Measurements from ENCODE around the gene LYPLAL1. TPM values are rescaled to one million over a fixed set of nuclear protein-coding genes. Genes with fewer than 3 reads are reported as not detected.

LYPLAL1 gene
- total RNA-seq (2022; extraction: Qiagen RNA extraction) = 9.2 to 22.5 TPM (median 20.8 TPM) in 5 replicates

DNA sequence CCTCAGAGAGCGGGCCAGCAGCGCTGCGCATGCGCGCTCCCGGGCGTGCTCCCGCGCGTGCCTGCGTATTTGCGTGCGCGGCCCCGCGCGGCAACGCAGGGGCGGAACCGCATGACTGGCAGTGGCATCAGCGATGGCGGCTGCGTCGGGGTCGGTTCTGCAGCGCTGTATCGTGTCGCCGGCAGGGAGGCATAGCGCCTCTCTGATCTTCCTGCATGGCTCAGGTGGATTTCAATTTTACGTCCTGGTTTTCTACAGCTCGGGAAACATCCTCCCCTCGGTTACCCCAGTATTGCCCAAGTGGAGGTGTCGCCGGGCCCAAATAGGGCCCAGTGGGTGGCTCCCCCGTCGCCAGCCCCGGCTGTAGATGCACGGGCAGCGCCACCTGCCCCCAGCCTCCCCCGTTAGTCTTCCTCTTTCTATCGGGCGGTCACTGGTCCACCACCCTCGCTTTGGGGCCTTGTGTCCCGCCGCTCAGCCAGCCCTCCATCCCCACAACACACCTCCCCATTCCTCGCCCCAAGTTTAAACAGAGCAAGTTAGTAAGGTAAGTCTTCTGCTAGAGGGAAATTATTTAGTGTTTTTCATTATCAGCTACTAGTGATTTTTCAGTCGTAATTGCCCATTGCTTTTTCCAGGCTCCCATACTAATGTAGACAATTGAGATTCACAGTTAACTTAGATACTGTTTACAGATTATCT lies at the start of gene LYPLAL1:
Gene LYPLAL1, plus strand, starts transcription at position 121 of the 702 bp plus-strand sequence. Its CDS starts 13 bp downstream, at position 134.

All from A549 treated with AZD2906 at 1 μM for 4 hours (cell line).